HepG2 (cell line): Measurements from ENCODE around the gene SLC26A4. TPM values are rescaled to one million over a fixed set of nuclear protein-coding genes. Genes with fewer than 3 reads are reported as not detected.

Experiments used
- CERS6 ChIP-seq: sonication (generic); formaldehyde crosslinking; IDR thresholded peaks from 2 replicates; pipeline ENCODE4 v1.5.0; 2020; ENCODE audit warnings: missing genetic modification reagents
- FOXA1 ChIP-seq, 2 experiments: fragments of 450-650 bp in 1 of 2; sonication (generic) in 1 of 2; formaldehyde crosslinking in 1 of 2; IDR thresholded peaks; 2 replicates each; pipeline versions ENCODE4 v1.4.0 to v1.6.1; 2016 to 2020; ENCODE audit warnings: missing genetic modification reagents in 1 of 2
- FOXJ3 ChIP-seq: sonication (generic); formaldehyde crosslinking; IDR thresholded peaks from 2 replicates; pipeline ENCODE4 v1.4.0; 2020; ENCODE audit warnings: missing genetic modification reagents, mild to moderate bottlenecking, borderline replicate concordance
- GATAD2A ChIP-seq: IDR thresholded peaks from 2 replicates; pipeline ENCODE4 v1.6.1; 2016
- SOX13 ChIP-seq, 3 experiments: fragments of 450-650 bp in 1 of 3; sonication (generic) in 1 of 3; formaldehyde crosslinking in 1 of 3; IDR thresholded peaks in 2 of 3; conservative IDR thresholded peaks in 1 of 3; 2 replicates each; pipeline versions ENCODE4 v1.5.0 to v1.6.1; 2016 to 2020; ENCODE audit warnings: antibody characterized with exemption in 1 of 3, mild to moderate bottlenecking in 1 of 3, missing compliant biosample characterization in 1 of 3, missing genetic modification reagents in 1 of 3, moderate library complexity in 1 of 3
- SSRP1 ChIP-seq: IDR thresholded peaks from 2 replicates; pipeline ENCODE4 v1.6.1; 2016; ENCODE audit warnings: control low read depth
- ZNF20 ChIP-seq: sonication (generic); formaldehyde crosslinking; IDR thresholded peaks from 2 replicates; pipeline ENCODE4 v1.4.0; 2020; ENCODE audit warnings: mild to moderate bottlenecking, moderate library complexity, missing genetic modification reagents
- ZNF484 ChIP-seq: sonication (generic); formaldehyde crosslinking; IDR thresholded peaks from 2 replicates; pipeline ENCODE4 v1.5.1; 2020; ENCODE audit warnings: mild to moderate bottlenecking, low read depth, missing genetic modification reagents, borderline replicate concordance
- ZNF609 ChIP-seq: sonication (generic); formaldehyde crosslinking; IDR thresholded peaks from 2 replicates; pipeline ENCODE4 v1.4.0; 2020; ENCODE audit warnings: mild to moderate bottlenecking, missing genetic modification reagents, borderline replicate concordance
- ZNF788 ChIP-seq: sonication (generic); formaldehyde crosslinking; IDR thresholded peaks from 2 replicates; pipeline ENCODE4 v1.5.0; 2020; ENCODE audit warnings: mild to moderate bottlenecking, missing genetic modification reagents, borderline replicate concordance
- ZNF790 ChIP-seq: sonication (generic); formaldehyde crosslinking; IDR thresholded peaks from 2 replicates; pipeline ENCODE4 v1.8.0; 2022; ENCODE audit warnings: missing genetic modification reagents, mild to moderate bottlenecking, borderline replicate concordance
- polyA plus RNA-seq, 8 experiments: library from polyadenylated mRNA; depleted of rRNA in 3 of 8; stranded (reverse) in 7 of 8; unstranded in 1 of 8; fragments of >200 nt; fragmentation: Illumina TruSeq in 4 of 8; extraction: Trizol in 4 of 8; gene quantifications; 2 replicates each; pipeline versions ENCODE4 v1.2.1 to v1.2.3, GENCODE V29; 2011 to 2016; ENCODE audit warnings: low read depth in 4 of 8, missing spikeins in 1 of 8, mixed read lengths in 1 of 8; ENCODE audit not compliant: insufficient read depth in 1 of 8
- total RNA-seq, 5 experiments: library from RNA; depleted of rRNA; stranded (reverse); fragments of >200 nt; fragmentation: Illumina TruSeq; extraction: Trizol; gene quantifications; 2 replicates each; pipeline ENCODE4 v1.2.3, GENCODE V29; 2016; ENCODE audit warnings: low read depth in 1 of 5
- TF ChIP-seq, protein P1 (sequence below): sonication (generic); formaldehyde crosslinking; IDR thresholded peaks from 2 replicates; pipeline ENCODE4 v1.8.0; 2022; ENCODE audit warnings: mild to moderate bottlenecking, missing genetic modification reagents, moderate library complexity
- TF ChIP-seq, protein P2 (sequence below): sonication (generic); formaldehyde crosslinking; IDR thresholded peaks from 2 replicates; pipeline ENCODE4 v1.8.0; 2022; ENCODE audit warnings: mild to moderate bottlenecking, missing genetic modification reagents
- TF ChIP-seq, protein P3 (sequence below): sonication (generic); formaldehyde crosslinking; IDR thresholded peaks from 2 replicates; pipeline ENCODE4 v1.5.1; 2020; ENCODE audit warnings: mild to moderate bottlenecking, missing genetic modification reagents, moderate library complexity

SLC26A4 gene
- total and polyA plus RNA-seq, 2 of the 13 experiments (the other 11 are each of a cell fraction or from before 2014, with no cell fraction given) = 0.08 to 0.11 TPM

DNA sequence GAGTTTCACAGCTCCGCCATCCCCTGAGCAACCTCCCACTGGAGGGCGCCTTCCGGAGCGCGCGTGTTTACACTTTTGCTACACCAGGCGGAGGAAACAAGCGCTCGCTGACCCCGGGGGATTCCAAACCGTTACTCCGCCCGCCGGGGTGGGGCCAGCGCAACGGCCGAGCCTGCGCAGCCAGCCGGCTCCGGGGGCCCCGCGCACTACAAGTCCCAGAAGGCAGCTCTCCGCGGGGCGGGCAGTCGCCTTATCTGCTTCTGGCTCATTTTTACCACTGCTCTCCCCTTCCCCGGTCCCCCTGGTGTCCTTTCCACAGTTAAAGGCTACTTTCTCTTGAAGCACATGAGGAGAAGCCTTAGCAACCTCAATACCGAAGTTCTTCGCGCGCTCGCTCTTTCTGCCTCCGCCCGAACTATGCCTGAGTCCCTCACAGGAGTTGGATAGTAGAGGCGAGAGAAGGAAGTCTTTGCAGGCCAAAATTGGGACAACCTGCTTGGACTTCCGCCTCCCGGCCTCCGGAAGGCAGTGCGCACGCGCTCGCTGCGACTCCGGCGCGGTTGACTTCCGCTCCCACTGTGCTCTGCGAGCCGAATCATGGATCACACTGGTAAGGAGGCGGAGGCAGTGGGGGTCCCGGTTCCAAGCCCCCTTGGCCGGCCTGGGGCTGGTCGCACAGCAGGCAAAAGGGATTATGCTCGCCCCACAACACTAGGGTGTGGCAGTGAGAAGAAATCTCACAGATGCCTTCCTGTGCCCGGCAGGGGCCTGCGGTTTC, 83.1 kb downstream of the SLC26A4 start, which contains the start of gene CBLL1 (continued):
- TF ChIP-seq, protein P1, sequence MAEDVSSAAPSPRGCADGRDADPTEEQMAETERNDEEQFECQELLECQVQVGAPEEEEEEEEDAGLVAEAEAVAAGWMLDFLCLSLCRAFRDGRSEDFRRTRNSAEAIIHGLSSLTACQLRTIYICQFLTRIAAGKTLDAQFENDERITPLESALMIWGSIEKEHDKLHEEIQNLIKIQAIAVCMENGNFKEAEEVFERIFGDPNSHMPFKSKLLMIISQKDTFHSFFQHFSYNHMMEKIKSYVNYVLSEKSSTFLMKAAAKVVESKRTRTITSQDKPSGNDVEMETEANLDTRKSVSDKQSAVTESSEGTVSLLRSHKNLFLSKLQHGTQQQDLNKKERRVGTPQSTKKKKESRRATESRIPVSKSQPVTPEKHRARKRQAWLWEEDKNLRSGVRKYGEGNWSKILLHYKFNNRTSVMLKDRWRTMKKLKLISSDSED = no peak
- TF ChIP-seq ZNF788 (CRISPR knock-in tag) = peak; percentile 56; the same call in 1 of the 2 replicates
- 0 out of 2 replicates have a peak, but pooled peaks have one; percentile 15 for TF ChIP-seq FOXA1 (IDR thresholded peaks at IDR 0.05)
- peak; percentile 98 for TF ChIP-seq FOXA1 (CRISPR knock-in tag; IDR thresholded peaks at IDR 0.05)
- TF ChIP-seq FOXJ3 (CRISPR knock-in tag) = peak; percentile 90; the same call in 1 of the 2 replicates
- TF ChIP-seq GATAD2A = peak; percentile 60
- TF ChIP-seq, protein P2, sequence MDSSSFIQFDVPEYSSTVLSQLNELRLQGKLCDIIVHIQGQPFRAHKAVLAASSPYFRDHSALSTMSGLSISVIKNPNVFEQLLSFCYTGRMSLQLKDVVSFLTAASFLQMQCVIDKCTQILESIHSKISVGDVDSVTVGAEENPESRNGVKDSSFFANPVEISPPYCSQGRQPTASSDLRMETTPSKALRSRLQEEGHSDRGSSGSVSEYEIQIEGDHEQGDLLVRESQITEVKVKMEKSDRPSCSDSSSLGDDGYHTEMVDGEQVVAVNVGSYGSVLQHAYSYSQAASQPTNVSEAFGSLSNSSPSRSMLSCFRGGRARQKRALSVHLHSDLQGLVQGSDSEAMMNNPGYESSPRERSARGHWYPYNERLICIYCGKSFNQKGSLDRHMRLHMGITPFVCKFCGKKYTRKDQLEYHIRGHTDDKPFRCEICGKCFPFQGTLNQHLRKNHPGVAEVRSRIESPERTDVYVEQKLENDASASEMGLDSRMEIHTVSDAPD (CRISPR knock-in tag) = no peak; the same call in 1 of the 2 replicates
- TF ChIP-seq, protein P3, sequence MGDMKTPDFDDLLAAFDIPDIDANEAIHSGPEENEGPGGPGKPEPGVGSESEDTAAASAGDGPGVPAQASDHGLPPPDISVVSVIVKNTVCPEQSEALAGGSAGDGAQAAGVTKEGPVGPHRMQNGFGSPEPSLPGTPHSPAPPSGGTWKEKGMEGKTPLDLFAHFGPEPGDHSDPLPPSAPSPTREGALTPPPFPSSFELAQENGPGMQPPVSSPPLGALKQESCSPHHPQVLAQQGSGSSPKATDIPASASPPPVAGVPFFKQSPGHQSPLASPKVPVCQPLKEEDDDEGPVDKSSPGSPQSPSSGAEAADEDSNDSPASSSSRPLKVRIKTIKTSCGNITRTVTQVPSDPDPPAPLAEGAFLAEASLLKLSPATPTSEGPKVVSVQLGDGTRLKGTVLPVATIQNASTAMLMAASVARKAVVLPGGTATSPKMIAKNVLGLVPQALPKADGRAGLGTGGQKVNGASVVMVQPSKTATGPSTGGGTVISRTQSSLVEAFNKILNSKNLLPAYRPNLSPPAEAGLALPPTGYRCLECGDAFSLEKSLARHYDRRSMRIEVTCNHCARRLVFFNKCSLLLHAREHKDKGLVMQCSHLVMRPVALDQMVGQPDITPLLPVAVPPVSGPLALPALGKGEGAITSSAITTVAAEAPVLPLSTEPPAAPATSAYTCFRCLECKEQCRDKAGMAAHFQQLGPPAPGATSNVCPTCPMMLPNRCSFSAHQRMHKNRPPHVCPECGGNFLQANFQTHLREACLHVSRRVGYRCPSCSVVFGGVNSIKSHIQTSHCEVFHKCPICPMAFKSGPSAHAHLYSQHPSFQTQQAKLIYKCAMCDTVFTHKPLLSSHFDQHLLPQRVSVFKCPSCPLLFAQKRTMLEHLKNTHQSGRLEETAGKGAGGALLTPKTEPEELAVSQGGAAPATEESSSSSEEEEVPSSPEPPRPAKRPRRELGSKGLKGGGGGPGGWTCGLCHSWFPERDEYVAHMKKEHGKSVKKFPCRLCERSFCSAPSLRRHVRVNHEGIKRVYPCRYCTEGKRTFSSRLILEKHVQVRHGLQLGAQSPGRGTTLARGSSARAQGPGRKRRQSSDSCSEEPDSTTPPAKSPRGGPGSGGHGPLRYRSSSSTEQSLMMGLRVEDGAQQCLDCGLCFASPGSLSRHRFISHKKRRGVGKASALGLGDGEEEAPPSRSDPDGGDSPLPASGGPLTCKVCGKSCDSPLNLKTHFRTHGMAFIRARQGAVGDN (CRISPR knock-in tag) = peak; percentile 83
- TF ChIP-seq ZNF790 (CRISPR knock-in tag) = peak; percentile 60; the same call in 1 of the 2 replicates
- no peak for TF ChIP-seq SOX13 (IDR thresholded peaks at IDR 0.05)
- peak in 1 of 2 experiments; percentile 37; a peak in 1 of 4 replicates for TF ChIP-seq SOX13 (CRISPR knock-in tag; conservative IDR thresholded peaks at IDR 0.05 in 1 of 2, IDR thresholded peaks at IDR 0.05 in 1 of 2)
- TF ChIP-seq SSRP1 = 0 out of 2 replicates have a peak, but pooled peaks have one; percentile 39
- no peak for TF ChIP-seq ZNF484 (CRISPR knock-in tag)
- no peak for TF ChIP-seq ZNF20 (CRISPR knock-in tag)
- TF ChIP-seq ZNF609 (CRISPR knock-in tag) = no peak
- no peak for TF ChIP-seq CERS6
